NCI-H446 (cell line): ENCODE data around the gene PLXNA4.
A peak's percentile ranks its signal among the peaks of the same experiment; 100 is the strongest.
"Not testable (repeated sequence)": the region's sequence is repeated elsewhere in the genome, so short reads cannot be mapped to it uniquely, and the experiment has no call there.

Source experiments
- DNase-seq, 2 experiments: peaks; one replicate each; lab custom pipeline; 2025; lab: John Stamatoyannopoulos, UW

PLXNA4 gene

DNA sequence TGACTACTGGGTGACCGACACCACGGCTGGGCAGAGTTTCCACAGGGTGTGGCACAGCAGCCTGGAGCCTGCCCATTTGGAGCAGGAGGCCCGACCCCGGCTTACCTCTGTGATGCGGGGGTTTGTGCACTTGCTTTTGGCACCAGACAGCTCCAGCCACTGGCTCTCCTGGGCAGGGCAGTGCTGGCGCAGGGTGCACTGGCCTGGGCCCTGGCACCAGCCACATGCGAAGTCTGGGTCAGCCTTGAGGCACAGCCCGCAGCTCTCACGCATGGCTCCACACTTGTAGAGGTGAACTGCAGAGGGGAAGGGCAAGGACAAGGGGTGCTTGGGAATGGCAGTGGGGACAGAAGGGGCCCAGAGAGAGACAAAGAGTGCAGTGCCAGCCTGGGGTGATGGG lies 373.7 kb downstream of the PLXNA4 start:
- DNase-seq = no peak

DNA sequence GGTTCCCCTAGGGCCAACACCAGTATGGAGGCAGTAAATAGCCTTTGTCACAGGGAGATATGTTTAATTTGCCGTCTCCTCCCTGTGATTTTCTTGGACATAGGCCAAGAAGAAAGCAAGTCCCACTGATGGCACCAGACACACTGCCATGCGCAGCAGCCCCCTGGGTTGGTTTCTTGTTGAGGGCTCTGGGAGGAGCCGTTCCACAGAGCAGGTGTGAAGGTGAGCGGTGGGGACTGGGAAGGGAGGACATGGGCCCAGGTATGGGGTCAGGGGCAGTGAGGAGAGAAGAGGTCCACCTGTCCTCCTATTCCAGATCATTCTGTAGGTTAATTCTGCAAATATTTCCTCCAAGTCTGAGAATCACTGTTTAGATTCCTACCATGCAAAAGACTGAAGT lies 376.1 kb downstream of the PLXNA4 start:
- no peak for DNase-seq

DNA sequence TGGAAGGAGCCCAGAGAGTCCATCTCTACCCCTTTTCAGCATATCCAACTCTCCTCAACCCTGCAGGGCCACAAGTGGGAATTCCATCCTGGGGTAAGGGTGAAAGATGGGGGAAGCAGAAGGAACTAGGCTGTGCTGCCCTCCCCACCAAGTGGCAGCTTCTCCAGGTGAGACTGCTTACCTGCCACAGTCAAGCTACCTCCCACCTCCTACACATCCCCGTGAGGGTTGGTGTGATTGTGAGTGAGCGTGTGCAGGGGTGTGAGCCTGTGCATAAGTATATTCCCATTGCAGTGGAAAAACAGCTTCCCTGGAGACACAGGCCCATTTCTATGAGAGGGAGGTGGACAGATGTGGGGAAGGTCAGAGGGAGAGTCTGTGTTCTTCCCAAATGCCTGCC lies 376.6 kb downstream of the PLXNA4 start:
- no peak for DNase-seq

DNA sequence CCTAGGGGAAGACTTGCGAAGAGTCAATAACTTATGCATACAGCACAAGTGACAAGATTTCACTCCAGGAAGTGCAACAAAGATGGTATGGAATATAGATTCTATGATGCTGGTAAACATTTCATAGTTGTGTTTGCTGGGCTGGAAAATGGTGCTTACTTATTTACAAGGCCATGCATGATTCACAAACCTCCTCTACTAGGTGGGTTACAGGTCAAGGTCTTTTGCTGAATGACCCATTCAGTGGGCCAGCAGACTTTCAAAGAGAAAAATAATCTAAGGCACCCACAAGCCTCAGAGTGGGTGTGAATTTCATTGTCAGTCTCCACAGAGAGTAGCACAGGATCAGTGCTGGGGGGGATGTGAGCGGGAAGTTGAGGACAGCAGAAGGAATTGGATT lies 378.5 kb downstream of the PLXNA4 start:
- DNase-seq = no peak

DNA sequence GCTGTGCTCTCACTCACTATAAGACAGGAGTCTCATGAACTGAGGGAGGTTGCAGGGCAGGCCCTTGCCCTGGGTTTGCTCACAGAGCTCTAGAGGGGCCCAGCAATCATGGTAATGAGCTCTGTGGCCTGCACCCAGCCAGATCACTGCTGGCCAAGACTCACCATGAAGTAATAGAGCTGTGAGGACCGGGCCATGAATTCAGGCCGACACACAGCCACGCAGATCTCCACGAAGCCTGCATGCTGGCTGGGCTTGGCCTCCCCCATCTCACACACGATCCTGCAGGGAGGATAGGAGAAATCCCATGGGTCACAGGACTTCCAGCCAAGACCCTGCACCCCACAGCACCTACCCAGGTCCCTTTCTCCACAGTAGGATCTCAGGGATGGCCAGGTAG lies 382.4 kb downstream of the PLXNA4 start:
- no peak for DNase-seq

DNA sequence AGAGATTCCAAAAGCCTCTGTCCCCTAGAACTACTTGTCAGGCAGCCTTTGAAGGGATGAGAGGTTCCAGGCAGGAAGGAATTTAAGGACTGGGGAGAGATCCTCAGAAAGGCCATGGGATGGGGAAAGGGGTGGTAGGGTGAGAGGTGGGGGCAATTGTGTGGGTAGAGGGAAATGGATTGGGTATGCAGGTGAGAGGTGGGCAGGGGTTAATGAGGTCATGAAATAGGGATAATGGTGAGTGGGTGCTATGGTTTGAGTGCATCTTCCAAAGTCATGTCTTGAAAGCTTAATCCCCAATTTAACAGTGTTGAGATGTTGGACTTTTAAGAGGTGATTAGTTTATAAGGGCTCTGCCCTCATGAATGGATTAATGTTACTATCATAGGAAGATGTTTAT lies 383.5 kb downstream of the PLXNA4 start:
- no peak for DNase-seq

DNA sequence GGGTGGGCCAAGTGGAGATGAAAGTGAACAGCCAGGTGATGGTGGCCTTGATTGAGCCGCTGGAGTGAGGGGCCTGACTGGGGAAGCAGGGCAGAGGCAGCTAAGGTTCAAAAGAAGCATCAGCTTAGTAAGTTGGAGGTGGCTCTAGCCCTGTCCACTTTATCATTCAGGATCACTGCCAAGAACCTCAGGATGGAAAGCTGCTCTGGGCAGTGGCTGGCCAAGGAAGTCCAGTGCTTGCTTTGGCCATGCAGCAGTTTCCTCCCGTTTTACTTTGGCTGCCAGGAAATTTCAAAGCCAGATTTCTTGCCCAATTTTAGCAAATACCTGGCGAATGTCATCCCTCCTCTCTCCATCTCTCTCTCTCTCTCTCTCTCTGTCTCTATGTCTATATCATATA lies 384.9 kb downstream of the PLXNA4 start:
- DNase-seq = no peak

DNA sequence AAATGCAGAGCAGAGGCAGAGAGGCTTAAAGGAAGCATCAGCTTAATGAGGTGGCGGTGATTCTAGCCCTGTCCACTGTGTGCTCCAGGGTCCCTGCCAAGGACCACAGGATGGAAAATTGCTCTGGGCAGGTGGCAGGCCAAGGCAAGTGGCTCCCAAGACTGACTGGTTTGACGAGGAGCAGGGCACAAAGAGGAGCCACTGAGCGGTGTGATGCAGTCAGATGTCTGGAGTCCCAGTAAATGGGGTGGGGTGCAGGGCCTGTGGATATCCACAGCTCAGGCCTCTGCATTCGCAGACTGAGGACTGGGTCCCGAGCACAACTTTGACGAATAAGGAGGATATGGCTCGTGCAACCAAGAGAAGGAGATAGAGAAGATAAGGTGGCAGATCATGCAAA lies 385.6 kb downstream of the PLXNA4 start:
- no peak for DNase-seq

DNA sequence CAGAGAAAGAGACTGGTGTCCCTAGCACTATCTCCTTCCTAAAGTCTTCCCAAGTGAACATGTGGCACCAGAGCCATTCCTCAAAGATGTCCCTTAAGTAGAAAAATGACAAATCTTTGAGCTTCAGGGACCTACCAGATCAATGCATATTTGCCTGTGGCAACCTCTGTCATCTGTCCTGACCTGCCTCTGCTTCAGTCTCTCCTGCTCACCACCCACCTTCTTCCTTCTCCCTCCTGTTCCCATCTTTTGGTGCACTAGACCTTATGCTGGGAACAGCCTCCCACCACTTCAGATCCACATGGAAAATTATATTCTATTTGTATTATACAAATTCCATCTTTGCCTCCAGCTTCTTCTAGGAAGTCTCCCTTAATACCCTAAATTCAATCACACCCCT lies 386.4 kb downstream of the PLXNA4 start:
- no peak for DNase-seq

DNA sequence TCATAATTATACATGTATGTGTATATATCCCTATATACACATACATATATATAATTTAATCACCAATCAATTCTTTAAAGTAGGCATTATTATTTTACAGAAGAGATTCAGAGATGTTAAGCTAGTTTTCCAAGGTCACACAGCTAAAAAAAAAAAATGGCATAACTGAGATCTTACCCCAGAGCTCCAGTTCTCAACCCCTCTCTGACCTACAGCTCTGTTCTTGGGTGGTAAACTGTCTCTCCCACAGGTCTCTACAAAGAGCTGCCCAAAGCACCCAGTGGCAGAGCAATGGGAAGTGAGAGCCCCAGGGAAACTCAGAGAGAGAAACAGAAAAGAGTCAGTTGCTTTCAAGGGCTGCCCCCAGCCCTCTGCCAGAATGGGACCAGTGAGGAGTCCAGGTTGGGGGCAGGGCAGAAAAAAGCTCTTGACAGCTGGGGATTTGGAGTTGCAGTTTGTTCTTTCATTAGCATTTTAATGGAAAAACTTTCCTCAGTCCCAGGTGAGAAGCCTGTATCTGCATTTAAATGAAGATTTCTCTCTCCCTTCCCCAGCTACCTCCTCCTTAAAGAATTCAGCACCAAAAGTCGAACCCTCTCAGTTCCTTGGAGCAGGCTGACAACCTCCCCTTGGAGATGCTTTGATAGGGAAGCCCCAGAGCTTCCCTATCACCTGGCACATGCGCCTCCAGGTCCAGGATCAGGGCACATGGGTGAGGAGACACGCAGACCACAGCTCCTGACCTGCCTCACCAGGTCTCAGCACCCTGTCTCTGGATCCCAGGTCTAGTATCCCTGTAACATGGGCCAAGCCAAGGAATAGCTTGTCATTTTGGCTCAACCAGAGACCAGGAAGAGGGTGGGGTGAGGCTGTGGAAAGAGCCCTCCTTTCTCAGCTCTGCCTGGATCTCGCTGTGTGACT lies 388.1 kb downstream of the PLXNA4 start:
- no peak for DNase-seq

DNA sequence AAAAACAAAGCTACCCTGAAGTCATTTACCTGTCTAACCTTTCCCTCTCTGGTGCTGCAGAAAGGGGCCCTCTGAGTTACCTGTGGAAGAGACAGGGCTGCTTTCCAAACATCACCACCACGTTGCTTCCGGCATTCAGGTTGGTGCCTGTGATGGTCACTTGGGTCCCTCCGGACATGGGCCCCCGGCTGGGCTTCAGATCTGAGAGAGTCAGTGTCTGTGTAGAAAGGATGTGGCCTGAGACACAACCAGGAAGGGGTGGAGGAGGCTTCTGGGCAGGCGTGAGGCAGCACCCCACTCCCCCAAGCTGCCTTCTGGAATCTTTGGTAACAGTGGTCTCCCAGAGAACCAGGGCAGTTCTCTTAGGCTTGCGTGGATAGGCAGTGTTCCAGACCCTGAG lies 388.9 kb downstream of the PLXNA4 start:
- no peak for DNase-seq

DNA sequence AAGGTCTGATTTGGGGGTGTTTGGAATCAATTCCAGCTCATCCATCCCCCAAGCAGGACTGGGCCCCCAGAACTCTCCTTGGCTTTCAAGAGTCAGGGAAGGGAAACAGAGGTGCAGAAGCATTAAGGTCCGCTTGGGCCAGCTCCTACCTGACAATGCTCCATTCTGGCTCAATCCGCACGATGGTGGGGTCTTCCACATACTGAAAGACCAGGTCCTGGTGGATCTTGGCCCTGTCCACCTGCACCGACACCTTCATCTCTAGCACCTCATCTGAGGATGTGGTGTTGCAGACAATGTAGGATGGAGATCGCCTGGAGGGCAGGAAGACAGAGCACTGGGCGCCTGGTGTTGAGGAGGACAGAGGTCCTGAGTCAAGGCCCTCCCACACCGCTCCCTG lies 391.1 kb downstream of the PLXNA4 start:
- no peak for DNase-seq

DNA sequence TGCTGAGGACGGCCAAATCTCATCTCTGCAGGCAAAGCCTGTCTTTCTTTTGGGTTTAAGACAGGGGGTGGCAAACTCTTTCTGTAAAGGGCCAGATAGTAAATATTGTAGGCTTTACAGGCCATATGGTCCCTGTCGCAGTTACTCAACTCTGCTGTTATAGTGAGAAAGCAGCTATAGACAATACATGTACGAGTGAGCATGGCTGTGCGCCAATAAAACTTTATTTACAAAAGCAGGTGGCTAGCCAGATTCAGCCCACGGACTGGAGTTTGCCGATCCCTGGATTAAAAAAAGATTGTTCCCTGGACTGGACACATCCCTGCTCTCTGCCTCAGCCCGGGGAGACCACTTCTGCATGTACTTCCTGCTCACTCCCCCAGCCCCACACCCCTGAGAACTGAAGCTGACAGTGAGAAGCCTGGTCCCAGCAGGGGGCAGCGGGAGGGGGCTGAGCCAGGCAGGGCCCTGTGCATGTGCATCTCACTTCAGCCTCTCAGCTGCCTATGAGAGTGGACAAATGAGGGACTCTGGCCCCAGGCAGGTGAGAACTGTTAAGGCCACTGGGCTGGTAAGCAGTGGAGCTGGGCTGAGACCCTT lies 392.4 kb downstream of the PLXNA4 start:
- DNase-seq = peak in 1 of 2 experiments; percentile 40

DNA sequence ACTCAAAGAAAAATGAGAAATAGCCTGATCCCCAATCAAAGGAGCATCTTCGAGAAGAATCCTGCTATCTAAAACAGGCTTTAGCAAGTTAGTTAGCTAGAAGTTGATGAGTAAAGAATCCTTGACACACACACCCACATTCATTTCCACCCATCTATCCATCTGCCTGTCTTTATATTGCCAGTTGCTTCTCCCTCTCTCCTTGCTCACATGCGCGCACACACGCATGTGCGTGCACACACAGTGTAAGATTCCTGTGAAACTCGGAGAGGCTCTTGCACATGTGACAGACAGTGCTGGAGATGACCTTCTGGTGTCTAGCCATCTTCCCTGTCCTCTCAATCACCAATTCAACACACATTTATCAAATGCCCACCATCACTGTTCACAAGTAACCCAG lies 393.3 kb downstream of the PLXNA4 start:
- DNase-seq = no peak

DNA sequence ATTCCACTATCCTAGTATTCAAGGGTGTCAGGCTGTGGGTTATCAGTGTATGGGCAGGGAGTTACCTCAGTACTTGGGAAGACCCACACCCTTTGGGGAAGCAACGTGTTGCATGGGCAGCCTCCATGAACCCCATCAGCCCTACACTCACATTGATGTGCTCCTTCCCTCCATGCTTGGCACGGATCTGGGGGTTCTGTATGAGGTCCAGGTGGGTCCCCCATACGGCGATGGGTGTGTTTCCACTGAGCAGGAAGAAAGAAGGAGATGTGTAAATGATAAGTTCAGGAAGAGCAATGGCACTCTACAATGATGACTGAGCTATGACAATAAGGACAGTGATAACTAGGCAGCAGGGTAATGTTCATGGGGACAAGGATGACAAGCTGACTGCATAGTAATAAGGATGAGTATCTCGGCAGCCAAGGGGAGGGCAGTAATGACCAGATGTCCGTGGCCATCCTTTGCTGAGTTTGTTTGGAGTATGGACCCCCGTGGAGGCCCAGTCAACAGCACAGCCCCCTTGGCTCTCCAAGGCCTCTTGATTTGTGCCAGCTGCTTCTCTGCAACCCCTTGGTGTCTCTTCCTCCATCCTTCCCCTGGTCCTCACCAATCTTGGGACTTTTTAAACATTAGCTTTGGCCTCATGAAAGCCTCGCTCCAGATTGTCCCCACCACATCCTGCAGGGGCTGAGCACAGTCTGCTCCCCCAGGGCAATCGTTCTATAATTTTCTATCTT lies 394.2 kb downstream of the PLXNA4 start:
- no peak for DNase-seq

DNA sequence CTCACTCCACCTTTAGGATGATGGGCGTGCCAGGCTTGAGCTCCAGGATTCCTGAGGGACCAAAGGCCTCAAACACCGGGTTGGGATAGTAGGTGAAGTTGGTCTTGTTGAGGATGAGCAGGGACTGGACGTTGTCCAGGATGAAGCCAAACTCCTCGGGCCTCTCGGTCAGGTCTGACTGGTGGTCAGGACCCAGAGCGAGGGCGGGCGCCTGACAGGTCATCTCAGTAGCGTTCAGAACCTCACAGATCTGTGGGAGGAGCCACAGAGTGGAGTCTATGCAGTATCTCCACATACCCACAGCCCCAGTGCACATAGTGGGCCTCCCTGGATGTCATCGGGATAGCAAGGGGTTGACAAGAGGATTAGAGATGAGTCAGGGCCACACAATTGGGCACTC lies 394.9 kb downstream of the PLXNA4 start:
- DNase-seq = no peak

DNA sequence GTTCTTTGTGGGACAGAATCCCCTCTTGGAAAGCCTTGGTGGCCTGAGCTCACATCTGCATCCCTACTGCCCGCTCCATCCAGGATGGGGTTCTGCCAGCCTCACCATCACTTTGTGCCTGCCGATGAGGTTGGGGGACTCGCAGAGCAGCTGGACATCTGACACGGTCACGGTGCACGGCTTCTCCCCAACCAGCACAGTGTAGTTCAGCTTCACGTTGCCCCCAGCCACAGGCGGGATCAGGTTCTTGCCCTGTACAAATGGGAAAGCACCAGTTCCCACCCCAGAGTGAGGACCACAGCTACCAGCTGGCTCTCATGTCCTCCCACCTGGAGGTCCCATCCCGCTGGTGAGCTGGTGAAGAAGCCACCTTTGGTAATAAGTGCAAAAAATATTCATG lies 395.8 kb downstream of the PLXNA4 start:
- no peak for DNase-seq

DNA sequence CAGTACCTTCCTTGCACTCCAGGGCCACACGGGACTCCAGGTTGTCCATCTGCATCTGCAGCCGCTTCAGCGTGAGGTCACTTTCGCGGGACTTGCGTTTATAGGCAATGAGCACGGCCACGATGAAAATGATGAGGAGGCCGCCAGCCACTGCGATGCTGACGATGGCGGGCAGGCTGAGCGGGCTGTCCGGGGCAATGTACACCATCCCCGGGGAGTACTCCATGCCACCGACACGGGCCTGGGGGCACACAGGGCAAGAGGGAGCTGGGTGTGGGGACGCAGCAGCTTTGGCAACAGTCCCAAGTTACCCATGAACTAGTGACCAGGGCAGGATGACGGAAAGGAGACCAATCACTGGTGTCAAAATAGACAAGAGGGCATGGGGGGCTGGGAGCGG lies 396.6 kb downstream of the PLXNA4 start:
- no peak for DNase-seq

DNA sequence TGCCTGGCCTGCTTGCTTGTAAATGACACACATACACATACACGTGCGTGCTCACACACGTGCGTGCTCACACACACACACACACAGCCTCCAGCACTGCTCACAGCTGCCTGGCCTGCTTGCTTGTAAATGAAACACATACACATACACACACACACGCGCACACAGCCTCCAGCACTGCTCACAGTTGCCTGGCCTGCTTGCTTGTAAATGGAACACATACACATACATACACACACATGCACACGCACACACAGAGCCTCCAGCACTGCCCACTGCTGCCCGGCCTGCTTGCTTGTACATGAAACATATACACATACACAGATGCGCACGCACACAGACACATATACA lies 397.2 kb downstream of the PLXNA4 start:
- DNase-seq = no peak

DNA sequence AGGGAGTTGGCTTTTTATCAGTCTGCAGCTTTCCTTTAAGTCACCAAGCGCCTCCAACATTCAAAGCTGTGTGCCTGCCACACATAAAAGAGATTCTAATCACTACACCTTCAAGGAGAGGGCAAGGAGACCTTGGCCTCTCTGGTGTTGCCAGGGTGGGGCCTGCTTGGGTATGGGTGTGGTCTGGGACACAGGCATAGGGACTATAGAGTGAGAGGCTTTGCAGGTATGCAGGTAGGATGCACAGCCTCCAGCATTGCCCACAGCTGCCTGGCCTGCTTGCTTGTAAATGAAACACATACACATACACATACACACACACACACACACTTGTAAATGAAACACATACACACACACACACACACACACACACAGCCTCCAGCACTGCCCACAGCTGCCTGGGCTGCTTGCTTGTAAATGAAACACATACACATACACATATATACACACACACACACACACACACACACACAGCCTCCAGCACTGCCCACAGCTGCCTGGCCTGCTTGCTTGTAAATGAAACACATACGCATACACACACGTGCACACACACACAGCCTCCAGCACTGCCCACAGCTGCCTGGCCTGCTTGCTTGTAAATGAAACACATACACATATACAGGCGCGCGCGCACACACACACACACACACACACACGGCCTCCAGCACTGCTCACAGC lies 397.7 kb downstream of the PLXNA4 start:
- not testable (repeated sequence) for DNase-seq

DNA sequence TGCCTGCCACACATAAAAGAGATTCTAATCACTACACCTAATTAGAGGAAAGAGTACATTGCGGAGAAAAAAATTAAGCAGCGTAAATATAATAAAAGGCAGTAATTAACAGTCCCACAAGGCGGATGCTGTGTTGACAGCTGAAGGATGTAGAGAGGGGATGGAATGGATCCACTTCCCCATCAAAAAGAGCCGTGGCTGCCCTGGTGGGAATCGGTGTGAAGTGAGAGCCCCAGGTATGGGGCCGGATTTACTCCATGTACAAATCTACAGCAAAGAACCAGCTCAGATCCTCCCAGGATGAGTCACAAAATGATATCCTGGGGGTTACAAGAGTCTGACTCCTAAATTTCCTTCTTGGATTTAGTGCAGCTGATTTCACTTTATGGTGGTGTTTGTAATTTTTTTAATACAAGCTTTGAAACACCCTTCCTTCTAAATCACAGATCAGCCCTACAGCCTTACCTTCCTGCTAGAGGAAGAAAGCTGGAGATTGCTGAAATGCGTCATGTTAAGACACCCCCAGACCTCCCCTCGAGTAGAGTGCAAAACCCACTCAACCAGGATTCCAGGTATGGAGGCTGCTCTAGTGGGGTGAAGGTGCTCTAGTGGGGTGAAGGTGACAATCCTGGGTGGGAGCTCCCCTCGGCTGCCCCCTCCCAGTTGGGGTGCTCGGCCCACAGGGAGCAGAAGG lies 398.4 kb downstream of the PLXNA4 start:
- DNase-seq = no peak

DNA sequence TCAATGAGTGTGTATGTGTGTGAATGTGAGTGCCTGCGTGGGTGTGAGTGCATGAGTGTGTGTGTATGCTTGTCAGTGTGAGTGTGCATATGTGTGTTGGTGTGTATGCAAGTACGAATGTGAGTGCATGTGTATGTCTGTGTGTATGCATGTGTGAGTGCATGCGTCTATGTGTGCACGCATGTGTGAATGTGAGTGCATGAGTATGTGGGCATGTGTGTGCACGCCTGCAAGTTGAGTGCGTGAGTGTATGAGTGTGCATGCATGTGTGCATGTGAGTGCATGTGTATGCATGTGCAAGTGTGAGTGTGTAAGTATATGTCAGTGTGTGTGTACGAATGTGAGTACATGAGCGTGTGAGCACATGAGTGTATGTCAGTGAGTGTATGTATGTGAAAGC lies 399.6 kb downstream of the PLXNA4 start:
- no peak for DNase-seq
